Type B pancreatic cell (in vitro differentiated cells): ENCODE results near the gene TLR9. TPM values are rescaled to one million over a fixed set of nuclear protein-coding genes. Genes with fewer than 3 reads are reported as not detected.

Experiments
- DNase-seq: peaks from one replicate; pipeline ENCODE4 v3.0.0; 2021; ENCODE audit warnings: mixed read lengths; ENCODE audit not compliant: unreplicated experiment; ENCODE audit errors: extremely low spot score
- H3K27ac Mint-ChIP-seq: 2 replicates; pipeline ENCODE4 v1.8.0; 2021; ENCODE audit warnings: mild to moderate bottlenecking, mixed read lengths
- H3K27me3 Mint-ChIP-seq: 2 replicates; pipeline ENCODE4 v1.8.0; 2021; ENCODE audit warnings: mixed read lengths
- H3K36me3 Mint-ChIP-seq: 2 replicates; pipeline ENCODE4 v1.8.0; 2021; ENCODE audit warnings: mixed read lengths
- H3K4me1 Mint-ChIP-seq: one replicate; pipeline ENCODE4 v1.8.0; 2021; ENCODE audit warnings: mixed read lengths; ENCODE audit not compliant: unreplicated experiment
- H3K4me3 Mint-ChIP-seq: 2 replicates; pipeline ENCODE4 v1.8.0; 2021; ENCODE audit warnings: mild to moderate bottlenecking, mixed read lengths
- H3K9me3 Mint-ChIP-seq: 2 replicates; pipeline ENCODE4 v1.8.0; 2021; ENCODE audit warnings: mixed read lengths
- CTCF ChIP-seq: fragments of 200-600 bp; sonication (generic); conservative IDR thresholded peaks from 2 replicates; pipeline ENCODE4 v1.5.0; 2021; ENCODE audit warnings: antibody characterized with exemption, mild to moderate bottlenecking
- total RNA-seq: library from RNA; stranded (reverse); gene quantifications from 2 replicates; pipeline ENCODE4 v1.2.1, GENCODE V29; 2021; ENCODE audit warnings: low replicate concordance

Gene TLR9
- total RNA-seq, 1 donor from 2014 or later = 0.22 TPM

- no peaks in the 10 kb centered on the region for H3K4me1 Mint-ChIP-seq
- no peak overlapping the region for H3K4me3 Mint-ChIP-seq
- H3K36me3 Mint-ChIP-seq = no peaks in the 10 kb centered on the region
- no peaks in the 10 kb centered on the region for H3K9me3 Mint-ChIP-seq
- H3K27ac Mint-ChIP-seq = no peak overlapping the region
- no peaks in the 10 kb centered on the region for H3K27me3 Mint-ChIP-seq
- TF ChIP-seq CTCF = no peak
- no peak for DNase-seq
Observed at GRCh38 chr3:52228266-52228665, 2.8 kb upstream of the TLR9 start.

GRCh38 chr3:52227766-52228165 is 2.3 kb upstream of the TLR9 start:
- Mint-ChIP-seq H3K27me3 (no peaks in the 10 kb centered on the region), H3K27ac (no peak overlapping the region), H3K9me3 (no peaks in the 10 kb centered on the region), H3K36me3 (no peaks in the 10 kb centered on the region), H3K4me3 (no peak overlapping the region), H3K4me1 (no peaks in the 10 kb centered on the region)
- DNase-seq = no peak
- TF ChIP-seq CTCF = no peak

- Mint-ChIP-seq H3K9me3 (no peaks in the 10 kb centered on the region), H3K36me3 (no peaks in the 10 kb centered on the region), H3K4me3 (no peak overlapping the region), H3K4me1 (no peaks in the 10 kb centered on the region), H3K27ac (no peak overlapping the region), H3K27me3 (no peaks in the 10 kb centered on the region)
- TF ChIP-seq CTCF = no peak
- DNase-seq = no peak
Observed at GRCh38 chr3:52227117-52227516, 1.7 kb upstream of the TLR9 start.

- no peak for TF ChIP-seq CTCF
- no peaks in the 10 kb centered on the region for H3K36me3 Mint-ChIP-seq
- H3K9me3 Mint-ChIP-seq = no peaks in the 10 kb centered on the region
- peak; percentile 53 for DNase-seq
- H3K4me1 Mint-ChIP-seq = no peaks in the 10 kb centered on the region
- H3K27me3 Mint-ChIP-seq = no peaks in the 10 kb centered on the region
- no peak overlapping the region for H3K27ac Mint-ChIP-seq
- H3K4me3 Mint-ChIP-seq = no peak overlapping the region
Observed at GRCh38 chr3:52226229-52226817, 878 bp upstream of the TLR9 start.

- DNase-seq = peak; percentile 64
- peaks cover 5% of the 10 kb centered on the region for H3K4me1 Mint-ChIP-seq
- no peaks in the 10 kb centered on the region for H3K27me3 Mint-ChIP-seq
- no peaks in the 10 kb centered on the region for H3K36me3 Mint-ChIP-seq
- H3K9me3 Mint-ChIP-seq = no peaks in the 10 kb centered on the region
- H3K4me3 Mint-ChIP-seq = no peak overlapping the region
- TF ChIP-seq CTCF = no peak
- peak overlapping the region; percentile 39 for H3K27ac Mint-ChIP-seq
Observed at GRCh38 chr3:52223449-52224408, 1.7 kb downstream of the TLR9 start.
